ENCODE results near the gene COL5A2.

The COL5A2 gene

GRCh38 chr2:189147361-189147760, 32.2 kb downstream of the COL5A2 start:
- no peak for DNase-seq (ENCODE audit: low read depth)

GRCh38 chr2:189146553-189146952, 33.0 kb downstream of the COL5A2 start:
- DNase-seq (ENCODE audit: low read depth) = no peak

GRCh38 chr2:189144700-189145211, 34.8 kb downstream of the COL5A2 start:
- no peak for DNase-seq (ENCODE audit: low read depth)

DNA sequence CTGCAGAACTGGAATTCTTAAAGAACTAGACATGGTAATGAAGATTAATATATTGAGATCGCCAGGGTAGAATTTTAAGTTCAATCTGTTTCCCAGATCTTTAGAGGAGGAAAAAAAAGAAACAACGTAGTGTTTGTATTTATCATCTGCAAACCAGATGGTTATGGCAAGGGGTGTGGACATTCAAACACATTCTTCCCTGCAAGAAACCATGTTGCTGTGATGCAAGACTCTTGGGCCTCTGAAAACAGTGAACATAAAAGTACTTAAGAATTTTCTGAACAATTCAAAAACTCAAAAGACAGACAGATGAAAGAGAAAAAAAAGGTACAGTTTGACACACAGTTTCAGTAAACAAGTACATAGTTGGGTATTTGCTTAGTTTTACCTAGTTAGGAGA, 35.6 kb downstream of the COL5A2 start:
- no peak for DNase-seq (ENCODE audit: low read depth)

GRCh38 chr2:189142893-189143759, 36.4 kb downstream of the COL5A2 start:
- peak; percentile 32 for DNase-seq (ENCODE audit: low read depth)

DNA sequence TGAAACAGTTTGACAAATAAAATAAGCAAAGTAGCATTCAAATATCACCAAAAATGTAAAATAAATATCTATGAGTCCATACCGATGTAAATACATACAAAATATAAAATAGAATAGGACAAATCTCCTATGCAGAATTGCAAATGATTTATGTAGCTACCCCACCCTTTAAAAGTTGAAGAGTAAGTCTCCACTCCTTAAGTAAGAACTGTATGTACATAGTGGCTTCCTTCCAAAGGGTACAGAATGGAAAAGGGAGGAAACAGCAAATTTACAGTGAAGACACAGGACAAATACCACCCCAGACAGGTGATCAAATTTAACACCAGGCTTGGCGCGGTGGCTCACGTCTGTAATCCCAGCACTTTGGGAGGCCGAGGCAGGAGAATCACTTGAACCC, 40.8 kb downstream of the COL5A2 start:
- no peak for DNase-seq (ENCODE audit: low read depth)

GRCh38 chr2:189137519-189137918, 42.0 kb downstream of the COL5A2 start:
- DNase-seq (ENCODE audit: low read depth) = no peak

DNA sequence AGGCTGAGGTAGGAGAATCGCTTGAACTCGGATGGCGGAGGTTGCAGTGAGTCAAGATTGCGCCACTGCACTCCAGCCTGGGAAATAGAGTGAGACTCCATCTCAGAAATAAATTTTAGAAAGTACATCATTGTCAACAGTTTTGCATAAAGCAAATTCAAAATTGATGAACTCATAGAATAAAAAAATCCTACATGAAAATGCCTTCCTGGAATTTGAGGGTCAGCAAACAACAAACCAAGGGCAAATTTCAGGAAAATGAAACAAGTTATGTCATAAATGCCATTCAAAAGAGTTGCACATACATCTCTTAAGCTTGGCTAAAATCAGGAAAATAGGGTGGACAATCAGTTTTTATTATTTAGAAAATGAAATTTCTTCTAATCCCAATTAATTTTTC, 45.1 kb downstream of the COL5A2 start:
- no peak for DNase-seq (ENCODE audit: low read depth)

- no peak for DNase-seq (ENCODE audit: low read depth)
Measured at GRCh38 chr2:189131991-189132390, 47.6 kb downstream of the COL5A2 start.

- DNase-seq (ENCODE audit: low read depth) = no peak
Measured at GRCh38 chr2:189129971-189130370, 49.6 kb downstream of the COL5A2 start.

DNA sequence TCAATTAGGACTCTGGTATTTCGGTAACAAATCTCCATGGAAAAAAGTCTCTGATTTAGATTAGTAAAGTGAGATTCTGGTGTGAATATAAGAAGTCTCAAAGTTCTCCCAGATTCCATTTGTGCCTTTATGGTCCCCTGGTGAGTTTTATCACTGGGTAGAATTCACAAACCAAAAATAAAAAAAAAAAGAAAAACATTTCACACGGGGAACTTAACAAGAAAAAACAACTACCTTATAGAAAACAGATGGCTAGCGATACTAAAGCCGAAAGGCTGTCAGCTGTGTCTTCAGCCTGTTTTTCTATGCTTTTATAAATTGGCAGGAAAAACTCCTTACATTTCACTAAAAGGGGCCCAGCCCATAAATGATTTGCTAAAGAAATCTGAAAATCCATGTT, 50.6 kb downstream of the COL5A2 start:
- no peak for DNase-seq (ENCODE audit: low read depth)

DNA sequence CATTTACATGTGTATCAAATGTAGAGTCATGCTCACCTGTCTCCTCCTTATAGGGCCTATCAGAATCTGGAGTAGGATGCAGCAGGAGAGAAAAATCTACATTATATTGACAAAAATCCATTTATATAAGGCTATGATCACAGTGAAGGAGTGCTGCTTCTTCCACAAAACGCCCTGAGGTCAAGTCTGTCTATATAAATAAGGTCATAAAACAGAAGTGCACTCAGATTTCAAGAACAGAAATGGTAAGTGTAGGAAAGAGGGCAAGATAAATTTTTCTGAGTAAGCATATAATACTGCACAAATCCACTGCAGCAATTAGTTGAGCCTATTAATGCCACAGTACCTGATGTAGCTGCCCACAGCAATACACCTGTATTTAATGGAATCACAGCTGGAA, 51.8 kb downstream of the COL5A2 start:
- no peak for DNase-seq (ENCODE audit: low read depth)

- no peak for DNase-seq (ENCODE audit: low read depth)
Measured at GRCh38 chr2:189125195-189125594, 54.4 kb downstream of the COL5A2 start.

GRCh38 chr2:189124175-189124574, 55.4 kb downstream of the COL5A2 start:
- no peak for DNase-seq (ENCODE audit: low read depth)

- no peak for DNase-seq (ENCODE audit: low read depth)
Measured at GRCh38 chr2:189118386-189118785, 61.2 kb downstream of the COL5A2 start.

DNA sequence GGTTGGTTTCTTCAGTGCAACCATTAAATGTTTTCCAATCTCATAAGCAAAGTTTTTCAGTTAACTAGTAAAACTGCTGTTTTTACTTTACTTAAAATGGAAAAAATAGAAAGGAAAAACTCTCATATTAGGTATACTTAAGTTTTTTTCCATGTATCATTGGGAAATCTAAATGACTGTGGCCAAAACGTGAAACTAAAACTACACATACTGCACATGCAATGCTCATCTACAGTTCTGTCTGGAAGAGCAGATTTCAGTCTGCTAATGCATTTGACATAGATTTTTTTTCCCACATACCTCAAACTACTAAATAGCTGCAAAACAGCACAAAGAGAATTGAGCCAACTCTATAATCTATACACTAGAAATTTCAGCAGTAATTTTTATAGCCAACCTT, 62.6 kb downstream of the COL5A2 start:
- no peak for DNase-seq (ENCODE audit: low read depth)

GRCh38 chr2:189116087-189116486, 63.5 kb downstream of the COL5A2 start:
- no peak for DNase-seq (ENCODE audit: low read depth)

GRCh38 chr2:189115126-189115525, 64.4 kb downstream of the COL5A2 start:
- no peak for DNase-seq (ENCODE audit: low read depth)

DNA sequence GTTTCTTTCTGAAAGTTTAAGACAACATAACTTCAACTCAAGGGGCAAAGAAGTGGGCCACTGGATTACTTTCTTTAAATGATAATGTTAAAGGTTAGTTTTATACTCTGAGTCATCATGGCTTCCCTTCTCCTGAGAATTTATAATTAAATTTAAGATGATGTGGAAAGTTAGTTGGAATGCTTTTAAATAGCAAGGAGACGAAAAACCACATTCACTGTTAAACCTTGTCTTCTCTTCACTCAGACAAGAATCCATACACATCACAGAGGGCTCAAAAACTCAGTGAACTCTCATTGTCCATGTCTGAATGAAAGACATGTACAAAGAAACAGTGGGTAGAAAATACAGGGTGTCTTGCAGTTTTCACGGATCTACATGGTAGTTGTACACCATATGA, 65.6 kb downstream of the COL5A2 start:
- no peak for DNase-seq (ENCODE audit: low read depth)

- no peak for DNase-seq (ENCODE audit: low read depth)
Measured at GRCh38 chr2:189111063-189111715, 68.4 kb downstream of the COL5A2 start.

DNA sequence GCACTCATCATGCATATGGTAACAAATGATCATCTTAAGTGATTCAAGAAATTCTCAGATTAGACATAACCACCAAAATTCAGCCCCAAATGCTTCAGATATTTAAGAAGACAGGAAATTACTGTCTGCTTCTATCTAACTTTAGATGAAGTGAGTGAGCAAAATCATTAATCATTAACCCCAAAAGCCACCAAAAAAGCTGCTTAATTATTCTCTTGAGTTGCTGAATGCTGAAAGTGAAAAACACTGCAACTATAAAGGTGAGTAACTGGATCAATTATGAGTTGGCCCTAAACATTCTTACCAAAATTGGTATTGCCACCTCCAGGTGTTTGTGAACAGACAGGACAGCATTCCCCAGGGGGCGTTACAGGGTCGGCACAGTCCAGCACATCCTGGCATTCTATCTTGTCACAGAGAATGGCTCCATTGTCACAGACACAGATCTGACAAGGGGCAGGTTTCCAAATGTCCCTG, 69.6 kb downstream of the COL5A2 start:
- DNase-seq (ENCODE audit: low read depth) = no peak

- DNase-seq (ENCODE audit: low read depth) = no peak
Measured at GRCh38 chr2:189104934-189105333, 74.6 kb downstream of the COL5A2 start.

- DNase-seq (ENCODE audit: low read depth) = no peak
Measured at GRCh38 chr2:189102735-189103134, 76.8 kb downstream of the COL5A2 start.

Data from activated T-cell treated with anti-CD3 and anti-CD28 coated beads for 24 hours (primary cell).